ENCODE results near the gene VCX2.
"Not testable (repeated sequence)": the region's sequence is repeated elsewhere in the genome, so short reads cannot be mapped to it uniquely, and the experiment has no call there.

VCX2 gene

DNA sequence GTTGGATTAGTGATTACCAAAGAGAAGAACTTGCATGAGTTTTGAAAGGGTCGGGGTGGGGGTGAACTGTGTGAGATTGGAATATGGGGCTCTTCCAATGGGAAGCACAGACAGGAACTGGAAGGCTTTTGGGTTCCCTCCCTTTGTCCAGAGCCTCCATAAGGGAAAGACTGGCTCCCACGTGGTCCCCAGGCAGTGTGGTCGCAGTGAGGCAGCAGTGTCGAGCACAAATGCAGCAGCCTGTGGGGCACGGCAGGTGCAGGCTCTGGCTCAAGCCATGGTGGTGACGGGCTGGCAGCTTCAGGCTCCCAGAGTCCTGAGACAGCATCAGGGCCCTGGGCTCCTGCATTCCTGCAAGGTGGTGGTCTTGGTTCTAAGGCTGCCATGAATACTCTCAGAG is 45.5 kb downstream of the VCX2 start:
- Histone ChIP-seq H3K27me3 (ENCODE audit: insufficient read depth, insufficient read length) (no peaks in the 10 kb centered on the region), H3K4me3 (ENCODE audit: insufficient read length, low read depth) (no peak overlapping the region), H3K36me3 (ENCODE audit: insufficient read depth, insufficient read length, low read length) (no peaks in the 10 kb centered on the region), H3K9me3 (ENCODE audit: insufficient read depth, low read length) (no peaks in the 10 kb centered on the region; the same call in 1 of the 2 replicates), H3K9ac (ENCODE audit: insufficient read length, low read depth) (no peak overlapping the region), H3K4me1 (ENCODE audit: insufficient read depth, insufficient read length) (no peaks in the 10 kb centered on the region)
- no peak for TF ChIP-seq SUZ12 (IDR thresholded peaks at IDR 0.05; ENCODE audit: extremely low read depth, insufficient read depth, insufficient read length)
- no peak for TF ChIP-seq ZNF274 (IDR thresholded peaks at IDR 0.05; ENCODE audit: low read depth, low read length)
- no peak for TF ChIP-seq YY1 (IDR thresholded peaks at IDR 0.05; ENCODE audit: insufficient read depth, insufficient read length)
- no peak for DNase-seq (ENCODE audit: low read depth, low spot score)

DNA sequence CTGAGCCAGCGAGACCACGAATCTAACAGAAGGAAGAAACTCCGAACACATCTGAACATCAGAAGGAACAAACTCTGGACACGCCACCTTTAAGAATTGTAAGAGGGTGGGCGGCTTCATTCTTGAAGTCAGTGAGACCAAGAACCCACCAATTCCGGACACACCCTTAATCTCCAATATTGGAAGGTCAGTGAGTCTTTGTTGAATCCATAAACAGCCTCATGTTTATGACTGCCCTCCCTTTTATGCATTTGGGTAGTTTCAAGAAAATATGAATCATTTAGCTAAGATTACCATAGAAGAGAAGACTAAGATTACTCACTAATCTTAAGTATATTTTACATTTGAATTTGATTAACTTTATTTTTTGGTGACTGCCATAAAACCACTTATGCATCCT is 48.5 kb downstream of the VCX2 start:
- Histone ChIP-seq H3K27me3 (ENCODE audit: insufficient read depth, insufficient read length) (no peaks in the 10 kb centered on the region), H3K36me3 (ENCODE audit: insufficient read depth, insufficient read length, low read length) (no peaks in the 10 kb centered on the region), H3K4me3 (ENCODE audit: insufficient read length, low read depth) (no peak overlapping the region), H3K9me3 (ENCODE audit: insufficient read depth, low read length) (no peaks in the 10 kb centered on the region; the same call in 1 of the 2 replicates), H3K4me1 (ENCODE audit: insufficient read depth, insufficient read length) (no peaks in the 10 kb centered on the region), H3K9ac (ENCODE audit: insufficient read length, low read depth) (no peak overlapping the region)
- DNase-seq (ENCODE audit: low read depth, low spot score) = no peak
- TF ChIP-seq YY1 (IDR thresholded peaks at IDR 0.05; ENCODE audit: insufficient read depth, insufficient read length) (no peak), SUZ12 (IDR thresholded peaks at IDR 0.05; ENCODE audit: extremely low read depth, insufficient read depth, insufficient read length) (no peak), ZNF274 (IDR thresholded peaks at IDR 0.05; ENCODE audit: low read depth, low read length) (no peak)

DNA sequence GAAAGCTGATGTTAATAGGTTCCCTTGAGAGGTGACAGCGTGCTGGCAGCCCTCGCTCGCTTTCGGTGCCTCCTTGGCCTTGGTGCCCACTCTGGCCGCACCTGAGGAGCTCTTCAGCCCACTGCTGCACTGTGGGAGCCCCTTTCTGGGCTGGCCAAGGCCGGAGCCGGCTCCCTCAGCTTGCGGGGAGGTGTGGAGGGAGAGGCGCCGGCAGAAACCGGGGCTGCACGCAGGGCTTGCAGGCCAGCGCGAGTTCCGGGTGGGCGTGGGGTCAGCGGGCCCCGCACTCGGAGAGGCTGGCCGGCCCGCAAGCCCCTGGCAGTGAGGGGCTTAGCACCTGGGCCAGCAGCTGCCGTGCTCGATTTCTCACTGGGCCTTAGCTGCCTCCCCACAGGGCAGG is 49.7 kb downstream of the VCX2 start:
- DNase-seq (ENCODE audit: low read depth, low spot score); H3K9ac ChIP-seq (ENCODE audit: insufficient read length, low read depth); H3K36me3 ChIP-seq (ENCODE audit: insufficient read depth, insufficient read length, low read length); H3K27me3 ChIP-seq (ENCODE audit: insufficient read depth, insufficient read length); H3K4me1 ChIP-seq (ENCODE audit: insufficient read depth, insufficient read length); H3K9me3 ChIP-seq (ENCODE audit: insufficient read depth, low read length); H3K4me3 ChIP-seq (ENCODE audit: insufficient read length, low read depth): not testable (repeated sequence)
